Astrocyte of the spinal cord (primary cell): ENCODE data around the gene INO80B.

Source experiments
- DNase-seq: peaks from one replicate; pipeline ENCODE4 v3.0.0; 2011; ENCODE audit warnings: low read depth, low spot score
- H3K4me3 ChIP-seq: 2 replicates; pipeline ENCODE4 v1.5.1; 2011; ENCODE audit warnings: low read depth, mild to moderate bottlenecking, low read length, moderate library complexity
- CTCF ChIP-seq: IDR thresholded peaks from 2 replicates; pipeline ENCODE4 v1.5.1; 2012; ENCODE audit warnings: low read depth, mild to moderate bottlenecking, low read length, inconsistent platforms
- in situ Hi-C: cut with HindIII; loops from 2 replicates; pipeline ENCODE4 v1.10.0; 2017; ENCODE audit warnings: low sequenced_read_pairs

Gene INO80B

GRCh38 chr2:74499940-74500577, 45.2 kb downstream of the INO80B start:
- TF ChIP-seq CTCF: no peak
- no peak for DNase-seq
- H3K4me3 ChIP-seq: no peak overlapping the region
- in situ Hi-C loops: no loop called here

- in situ Hi-C loops: no loop called here
- no peak for DNase-seq
- H3K4me3 ChIP-seq: no peak overlapping the region
- no peak for TF ChIP-seq CTCF
Observed at GRCh38 chr2:74500578-74500946, 45.7 kb downstream of the INO80B start.

DNA sequence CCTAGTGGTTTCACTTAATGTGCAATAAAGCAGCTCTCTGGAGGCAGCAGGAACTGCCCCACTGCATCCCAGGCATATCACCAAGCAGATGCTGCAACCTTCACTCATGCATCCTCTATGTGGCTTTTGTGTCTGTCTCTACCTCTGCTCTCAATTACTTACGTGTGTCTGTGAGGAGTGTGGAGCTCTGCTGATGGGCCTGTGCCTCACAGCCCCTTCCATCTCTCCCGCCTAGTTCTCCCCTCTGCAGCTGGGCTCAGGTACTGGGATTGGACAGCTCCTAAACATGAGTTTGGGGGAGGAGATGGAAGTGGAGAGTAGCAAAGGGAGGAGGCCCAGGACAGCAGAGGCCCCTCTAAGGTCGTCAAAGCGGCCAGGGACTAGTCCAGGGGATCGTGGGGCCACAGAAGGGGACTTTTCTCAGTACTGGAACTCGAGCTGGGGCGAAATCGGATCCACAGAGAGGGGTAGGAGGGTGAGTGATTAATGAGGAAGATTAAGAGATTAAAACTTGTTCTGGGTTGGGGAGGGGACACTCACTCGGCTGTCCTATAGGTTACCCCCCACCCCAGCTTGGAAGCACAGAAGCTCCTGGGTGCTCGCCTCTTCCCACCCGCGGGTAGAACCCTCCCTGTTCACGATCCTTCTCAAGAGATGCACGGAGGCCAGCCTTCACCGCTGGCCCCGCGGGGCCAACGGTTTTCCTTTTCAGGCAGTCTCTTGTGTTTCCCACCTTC, 46.6 kb downstream of the INO80B start:
- DNase-seq: no peak
- H3K4me3 ChIP-seq: no peak overlapping the region
- no peak for TF ChIP-seq CTCF
- in situ Hi-C loops: no loop called here

DNA sequence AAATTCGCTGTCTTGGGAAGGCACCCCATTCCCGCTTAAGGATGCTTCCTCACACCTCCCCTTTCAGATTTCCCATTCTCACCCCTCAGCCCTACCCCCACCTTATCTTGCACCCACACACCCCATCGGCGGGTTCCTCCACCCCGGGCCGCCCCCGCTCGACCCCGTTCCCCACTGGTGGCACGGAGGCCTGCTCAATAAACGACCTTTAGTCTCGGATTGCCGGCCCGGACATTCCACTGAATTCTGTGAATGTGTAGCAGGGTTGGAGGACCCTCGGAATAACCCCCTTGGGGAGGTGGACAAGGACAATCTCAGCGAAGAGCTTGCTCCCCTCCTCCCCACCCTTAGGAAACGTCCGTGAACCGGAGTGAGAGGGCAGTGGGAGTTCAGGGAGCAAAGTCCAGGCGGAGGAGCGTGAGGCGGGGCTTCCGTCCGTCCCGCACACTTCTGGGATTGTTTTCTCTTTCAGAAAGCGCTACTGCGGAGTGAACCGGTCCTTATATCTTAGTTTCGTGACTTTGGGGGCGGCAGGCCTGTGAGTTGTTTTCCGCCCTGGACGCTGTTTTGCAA, 47.3 kb downstream of the INO80B start:
- peak overlapping the region; percentile 42 for H3K4me3 ChIP-seq

DNA sequence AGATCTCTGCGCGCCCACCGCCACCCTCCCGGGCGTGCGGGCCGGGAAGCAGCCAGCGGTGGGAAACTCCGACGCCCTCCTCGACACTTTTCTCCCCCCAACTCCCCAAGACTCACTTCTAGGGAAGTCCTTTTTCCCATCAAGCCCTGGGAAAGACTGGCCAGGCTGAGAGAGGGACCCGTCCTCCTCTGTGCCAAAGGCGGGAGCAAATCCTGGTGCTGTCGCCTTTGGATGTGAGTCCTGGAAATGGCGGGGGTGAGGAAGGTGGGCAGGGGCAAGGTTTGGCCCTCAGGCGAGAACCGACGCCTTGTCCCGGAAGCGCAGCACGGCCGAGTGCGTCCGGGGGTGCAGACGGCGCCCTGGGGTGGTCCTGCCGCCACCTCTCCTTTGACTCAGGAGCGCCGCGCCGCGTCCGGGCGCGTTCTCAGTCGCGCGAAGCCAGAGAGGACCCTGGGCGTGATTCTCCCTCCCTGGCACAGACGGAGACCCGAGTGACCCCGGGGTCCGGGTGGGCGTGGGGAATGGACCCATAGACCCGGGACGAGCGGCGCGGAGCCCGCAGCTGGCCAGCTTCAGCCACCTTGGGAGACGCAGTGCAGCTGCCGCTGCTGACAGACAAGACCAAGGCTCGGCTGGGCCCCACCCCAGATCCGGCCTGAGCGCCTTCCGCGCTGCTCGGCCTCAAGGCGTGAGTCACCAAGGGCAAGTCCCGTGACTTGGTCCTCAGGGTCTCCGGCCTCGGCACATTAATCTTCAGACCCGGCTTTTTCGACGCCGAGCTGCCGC, 48.0 kb downstream of the INO80B start:
- peak overlapping the region; percentile 42 for H3K4me3 ChIP-seq
- DNase-seq: peak; percentile 83
- in situ Hi-C loops: no loop called here
- peak; percentile 43 for TF ChIP-seq CTCF

More for the DNA sequence above, 47.3 kb downstream of the INO80B start:
- no peak for DNase-seq
- TF ChIP-seq CTCF: no peak
- in situ Hi-C loops: no loop called here
